GM23248 (cell line): ENCODE data around the gene CABP4. TPM values are rescaled to one million over a fixed set of nuclear protein-coding genes. Genes with fewer than 3 reads are reported as not detected.

Source experiments
- DNase-seq: peaks from one replicate; pipeline ENCODE4 v3.0.0-alpha.2; 2015
- H2AFZ ChIP-seq: fragments of 200-600 bp; sonication (generic); 2 replicates; pipeline ENCODE4 v1.6.1; 2016; ENCODE audit warnings: antibody characterized with exemption
- H3F3A ChIP-seq: fragments of 200-600 bp; sonication (generic); 2 replicates; pipeline ENCODE4 v1.6.1; 2016; ENCODE audit warnings: mild to moderate bottlenecking, antibody characterized with exemption, mixed run types; ENCODE audit not compliant: insufficient read depth
- H3K27ac ChIP-seq: fragments of 200-600 bp; sonication (generic); 2 replicates; pipeline ENCODE4 v1.5.1; 2016; ENCODE audit warnings: mild to moderate bottlenecking
- H3K27me3 ChIP-seq: fragments of 200-600 bp; sonication (generic); replicated peaks from 2 replicates; pipeline ENCODE4 v1.6.1; 2016; ENCODE audit warnings: mild to moderate bottlenecking; ENCODE audit not compliant: insufficient read depth
- H3K36me3 ChIP-seq: fragments of 200-600 bp; sonication (generic); 2 replicates; pipeline ENCODE4 v1.6.1; 2016; ENCODE audit warnings: low read depth, mild to moderate bottlenecking
- H3K4me1 ChIP-seq: fragments of 200-600 bp; sonication (generic); 2 replicates; pipeline ENCODE4 v1.6.1; 2016; ENCODE audit warnings: mild to moderate bottlenecking; ENCODE audit not compliant: insufficient read depth
- H3K4me2 ChIP-seq: fragments of 200-600 bp; sonication (generic); one replicate; pipeline ENCODE4 v1.6.1; 2016; ENCODE audit warnings: mild to moderate bottlenecking; ENCODE audit not compliant: unreplicated experiment
- H3K4me3 ChIP-seq: fragments of 200-600 bp; sonication (generic); 2 replicates; pipeline ENCODE4 v1.5.1; 2016; ENCODE audit warnings: mild to moderate bottlenecking
- H3K79me2 ChIP-seq: fragments of 200-600 bp; sonication (generic); 2 replicates; pipeline ENCODE4 v1.6.1; 2016; ENCODE audit warnings: mild to moderate bottlenecking; ENCODE audit not compliant: insufficient read depth
- H3K9ac ChIP-seq: fragments of 200-600 bp; sonication (generic); 2 replicates; pipeline ENCODE4 v1.6.1; 2016; ENCODE audit warnings: mild to moderate bottlenecking
- H3K9me2 ChIP-seq: fragments of 200-600 bp; sonication (generic); 2 replicates; pipeline ENCODE4 v1.6.1; 2016; ENCODE audit warnings: mixed run types, mild to moderate bottlenecking, moderate library complexity; ENCODE audit not compliant: insufficient read depth
- H3K9me3 ChIP-seq: fragments of 200-600 bp; sonication (generic); one replicate; pipeline ENCODE4 v1.6.1; 2017; ENCODE audit warnings: low read depth
- H4K20me1 ChIP-seq: fragments of 200-600 bp; sonication (generic); 2 replicates; pipeline ENCODE4 v1.6.0; 2016; ENCODE audit not compliant: insufficient read depth
- EZH2 ChIP-seq: fragments of 200-600 bp; sonication (generic); IDR thresholded peaks from 2 replicates; pipeline ENCODE4 v1.6.1; 2018; ENCODE audit warnings: antibody characterized with exemption, mild to moderate bottlenecking; ENCODE audit not compliant: insufficient read depth, poor library complexity, severe bottlenecking
- EZH2phosphoT487 ChIP-seq: fragments of 200-600 bp; sonication (generic); IDR thresholded peaks from 2 replicates; pipeline ENCODE4 v1.6.1; 2018; ENCODE audit warnings: antibody characterized with exemption, moderate library complexity, mild to moderate bottlenecking, low read depth; ENCODE audit not compliant: insufficient read depth
- WGBS, 2 experiments: methylation state at CpG; one replicate each; pipeline ENCODE4 v1.1.6; 2015 to 2017; ENCODE audit warnings: low lambda C conversion rate in 2 of 2, low coverage in 1 of 2; ENCODE audit errors: missing lambda C conversion rate in 2 of 2; 5-methylcytosine and 5-hydroxymethylcytosine counted together
- in situ Hi-C: fragments of 300-500 bp; cut with MboI; formaldehyde crosslinking; loops from 2 replicates; pipeline ENCODE4 v1.15.0; 2020
- polyA plus RNA-seq: library from polyadenylated mRNA; unstranded; fragments of >200 nt; fragmentation: Nextera tagmentation; extraction: Ambion mirVana; gene quantifications from 2 replicates; pipeline ENCODE4 v1.2.1, GENCODE V29; 2016
- total RNA-seq: library from RNA; depleted of rRNA; stranded (reverse); fragments of >200 nt; shearing (Covaris generic); gene quantifications from 2 replicates; pipeline ENCODE4 v1.2.3, GENCODE V29; 2014

Gene CABP4
- total and polyA plus RNA-seq, 2 experiments from 2014 or later, result not detected

GRCh38 chr11:67418476-67419281 lies 36.5 kb upstream of the CABP4 start:
- H4K20me1 ChIP-seq, result no peaks in the 10 kb centered on the region
- in situ Hi-C loops, result no loop called here
- H3K9me2 ChIP-seq, result no peaks in the 10 kb centered on the region
- H3F3A ChIP-seq, result no peaks in the 10 kb centered on the region
- H3K4me3 ChIP-seq, result no peak overlapping the region
- no peaks in the 10 kb centered on the region for H3K4me1 ChIP-seq
- H3K4me2 ChIP-seq, result no peak overlapping the region
- TF ChIP-seq EZH2, result no peak
- TF ChIP-seq EZH2phosphoT487, result no peak
- no peaks in the 10 kb centered on the region for H3K36me3 ChIP-seq
- no peaks in the 10 kb centered on the region for H3K27me3 ChIP-seq
- no peak overlapping the region for H2AFZ ChIP-seq
- no peaks in the 10 kb centered on the region for H3K9me3 ChIP-seq
- DNase-seq, result no peak
- H3K9ac ChIP-seq, result no peak overlapping the region
- no peaks in the 10 kb centered on the region for H3K79me2 ChIP-seq
- WGBS, 2 experiments, result 90 to 92% methylated on average over 24 to 25 of the region's 26 CpGs
- no peak overlapping the region for H3K27ac ChIP-seq

GRCh38 chr11:67419325-67420049 lies 35.7 kb upstream of the CABP4 start:
- DNase-seq, result no peak
- TF ChIP-seq EZH2phosphoT487 (no peak), EZH2 (no peak)
- Histone ChIP-seq H3K9ac (no peak overlapping the region), H3K79me2 (no peaks in the 10 kb centered on the region), H3K4me1 (no peaks in the 10 kb centered on the region), H3F3A (no peaks in the 10 kb centered on the region), H3K27ac (no peak overlapping the region), H3K9me2 (no peaks in the 10 kb centered on the region), H3K36me3 (no peaks in the 10 kb centered on the region), H3K9me3 (no peaks in the 10 kb centered on the region), H3K4me2 (no peak overlapping the region), H3K27me3 (no peaks in the 10 kb centered on the region), H2AFZ (no peak overlapping the region), H3K4me3 (no peak overlapping the region), H4K20me1 (no peaks in the 10 kb centered on the region)
- in situ Hi-C loops, result no loop called here
- 85 to 93% methylated on average over 19 to 21 of the region's 21 CpGs for WGBS, 2 experiments

- WGBS, 2 experiments, result 40 to 59% methylated on average over 13 to 15 of the region's 15 CpGs
- peak overlapping the region; percentile 75 for H3K9ac ChIP-seq
- H3K9me3 ChIP-seq, result no peaks in the 10 kb centered on the region
- in situ Hi-C loops, result no loop called here
- H3K4me2 ChIP-seq, result peak overlapping the region; percentile 77
- no peaks in the 10 kb centered on the region for H3K36me3 ChIP-seq
- no peak for DNase-seq
- H3K27ac ChIP-seq, result 0 out of 2 replicates have a peak overlapping the region, but pooled peaks have one; percentile 36
- H3K27me3 ChIP-seq, result no peaks in the 10 kb centered on the region
- no peaks in the 10 kb centered on the region for H4K20me1 ChIP-seq
- H3K79me2 ChIP-seq, result no peaks in the 10 kb centered on the region
- no peaks in the 10 kb centered on the region for H3F3A ChIP-seq
- TF ChIP-seq EZH2phosphoT487 (no peak), EZH2 (no peak)
- H3K9me2 ChIP-seq, result no peaks in the 10 kb centered on the region
- no peaks in the 10 kb centered on the region for H3K4me1 ChIP-seq
- H2AFZ ChIP-seq, result peak overlapping the region; percentile 78
- peak overlapping the region; percentile 78 for H3K4me3 ChIP-seq
These were observed 35.0 kb upstream of the CABP4 start for GRCh38 chr11:67420147-67420645.

GRCh38 chr11:67420646-67421429 lies 34.3 kb upstream of the CABP4 start:
- Histone ChIP-seq H3K36me3 (no peaks in the 10 kb centered on the region), H3K4me1 (no peaks in the 10 kb centered on the region), H4K20me1 (no peaks in the 10 kb centered on the region), H3K9me2 (no peaks in the 10 kb centered on the region), H3K27me3 (no peaks in the 10 kb centered on the region), H3K9ac (peak overlapping the region; percentile 75), H3K9me3 (no peaks in the 10 kb centered on the region), H3K4me3 (peak overlapping the region; percentile 78), H3K4me2 (peak overlapping the region; percentile 77), H3K79me2 (no peaks in the 10 kb centered on the region), H3F3A (no peaks in the 10 kb centered on the region), H3K27ac (peak overlapping the region; percentile 36; the same call in 1 of the 2 replicates), H2AFZ (peak overlapping the region; percentile 78)
- no peak for TF ChIP-seq EZH2phosphoT487
- no peak for TF ChIP-seq EZH2
- peak; percentile 95 for DNase-seq
- in situ Hi-C loops, result no loop called here
- 1% methylated on average over 42 to 48 of the region's 97 CpGs for WGBS, 2 experiments
